GM21447 (cell line): ENCODE results near the gene DCAF4.
"Not testable (repeated sequence)": the region's sequence is repeated elsewhere in the genome, so short reads cannot be mapped to it uniquely, and the experiment has no call there.

Experiments
- ATAC-seq: cut with Tn5 transposase; IDR thresholded peaks from one replicate; pipeline ENCODE4 v1.9.1; 2021; ENCODE audit not compliant: unreplicated experiment

The DCAF4 gene

GRCh38 chr14:72968316-72968715, 42.1 kb downstream of the DCAF4 start:
- no peak for ATAC-seq

GRCh38 chr14:72970058-72970630, 43.9 kb downstream of the DCAF4 start:
- ATAC-seq = no peak

GRCh38 chr14:72970824-72971434, 44.7 kb downstream of the DCAF4 start:
- ATAC-seq = no peak

GRCh38 chr14:72974661-72975060, 48.4 kb downstream of the DCAF4 start:
- no peak for ATAC-seq

GRCh38 chr14:72975770-72976169, 49.5 kb downstream of the DCAF4 start:
- no peak for ATAC-seq

- no peak for ATAC-seq
Observed at GRCh38 chr14:72978856-72979255, 52.6 kb downstream of the DCAF4 start.

- no peak for ATAC-seq
Observed at GRCh38 chr14:72980863-72981262, 54.6 kb downstream of the DCAF4 start.

GRCh38 chr14:72982146-72982708, 56.0 kb downstream of the DCAF4 start:
- no peak for ATAC-seq

GRCh38 chr14:72986214-72986613, 60.0 kb downstream of the DCAF4 start:
- ATAC-seq = no peak

GRCh38 chr14:72986857-72987256, 60.6 kb downstream of the DCAF4 start:
- no peak for ATAC-seq

- no peak for ATAC-seq
Observed at GRCh38 chr14:72990171-72990570, 63.9 kb downstream of the DCAF4 start.

GRCh38 chr14:72996916-72997315, 70.7 kb downstream of the DCAF4 start:
- no peak for ATAC-seq

- no peak for ATAC-seq
Observed at GRCh38 chr14:72998252-72998903, 72.1 kb downstream of the DCAF4 start.

GRCh38 chr14:72999316-72999715, 73.1 kb downstream of the DCAF4 start:
- no peak for ATAC-seq

GRCh38 chr14:73000073-73000472, 73.8 kb downstream of the DCAF4 start:
- ATAC-seq = no peak

- no peak for ATAC-seq
Observed at GRCh38 chr14:73003681-73004080, 77.4 kb downstream of the DCAF4 start.

GRCh38 chr14:73004641-73005040, 78.4 kb downstream of the DCAF4 start:
- ATAC-seq = not testable (repeated sequence)

- ATAC-seq = no peak
Observed at GRCh38 chr14:73007835-73008234, 81.6 kb downstream of the DCAF4 start.

GRCh38 chr14:73008501-73008900, 82.2 kb downstream of the DCAF4 start:
- ATAC-seq = no peak
